NCI-H1092 treated with DMSO at 0.1 percent for 48 hours (cell line): ENCODE results near the gene FAM53B.

Source experiments
- DNase-seq: peaks from one replicate; lab custom pipeline; 2025; lab: John Stamatoyannopoulos, UW

The FAM53B gene

GRCh38 chr10:124646483-124647352 lies 97.5 kb downstream of the FAM53B start:
- no peak for DNase-seq

GRCh38 chr10:124645467-124646095 lies 98.6 kb downstream of the FAM53B start:
- no peak for DNase-seq

- DNase-seq, result no peak
These were observed 99.3 kb downstream of the FAM53B start for GRCh38 chr10:124644771-124645415.

- DNase-seq, result no peak
These were observed 99.9 kb downstream of the FAM53B start for GRCh38 chr10:124644236-124644635.

GRCh38 chr10:124643330-124644009 lies 100.7 kb downstream of the FAM53B start:
- DNase-seq, result peak; percentile 61

GRCh38 chr10:124642088-124642710 lies 102.0 kb downstream of the FAM53B start:
- DNase-seq, result peak; percentile 69

GRCh38 chr10:124641282-124642087 lies 102.7 kb downstream of the FAM53B start:
- DNase-seq, result peak; percentile 26

GRCh38 chr10:124640538-124641231 lies 103.5 kb downstream of the FAM53B start:
- DNase-seq, result no peak

- no peak for DNase-seq
These were observed 104.1 kb downstream of the FAM53B start for GRCh38 chr10:124640056-124640455.

- no peak for DNase-seq
These were observed 104.5 kb downstream of the FAM53B start for GRCh38 chr10:124639646-124640045.

- no peak for DNase-seq
These were observed 105.0 kb downstream of the FAM53B start for GRCh38 chr10:124639206-124639605.

- no peak for DNase-seq
These were observed 106.4 kb downstream of the FAM53B start for GRCh38 chr10:124637746-124638145.

GRCh38 chr10:124637091-124637700 lies 107.0 kb downstream of the FAM53B start:
- no peak for DNase-seq

- DNase-seq, result no peak
These were observed 107.7 kb downstream of the FAM53B start for GRCh38 chr10:124636271-124636995.

- no peak for DNase-seq
These were observed 111.6 kb downstream of the FAM53B start for GRCh38 chr10:124632566-124632965.

GRCh38 chr10:124632064-124632531 lies 112.1 kb downstream of the FAM53B start:
- peak; percentile 66 for DNase-seq

- no peak for DNase-seq
These were observed 113.6 kb downstream of the FAM53B start for GRCh38 chr10:124630551-124630950.

- no peak for DNase-seq
These were observed 114.3 kb downstream of the FAM53B start for GRCh38 chr10:124629842-124630241.

GRCh38 chr10:124629415-124629814 lies 114.8 kb downstream of the FAM53B start:
- no peak for DNase-seq
